Natural killer cell (primary cell): ENCODE measurements around the gene OR2T35. TPM values are rescaled to one million over a fixed set of nuclear protein-coding genes. Genes with fewer than 3 reads are reported as not detected.
"Not testable (repeated sequence)": the region's sequence is repeated elsewhere in the genome, so short reads cannot be mapped to it uniquely, and the experiment has no call there.

Experiments
- ATAC-seq, 3 donors: fragments of 150-1000 bp in 2 of 3; fragments of 200-7000 bp in 1 of 3; cut with Tn5 transposase; 1 replicate in 1 of 3; 2 replicates in 2 of 3; pipeline ENCODE4 v1.10.0; 2021; ENCODE audit warnings: mild to moderate bottlenecking in 2 of 3, moderate library complexity in 2 of 3
- DNase-seq, 2 donors: peaks; one replicate each; pipeline versions ENCODE4 v3.0.0 to v3.0.0-alpha.2; 2013 to 2021; ENCODE audit warnings: mixed read lengths in 1 of 2
- H3K27ac ChIP-seq: one replicate; pipeline ENCODE4 v1.5.1; 2013; ENCODE audit warnings: mild to moderate bottlenecking, low read length
- H3K27me3 ChIP-seq: one replicate; pipeline ENCODE4 v1.6.1; 2013; ENCODE audit warnings: low read length; ENCODE audit not compliant: control insufficient read depth, insufficient read depth
- H3K36me3 ChIP-seq: one replicate; pipeline ENCODE4 v1.6.1; 2013; ENCODE audit warnings: low read length; ENCODE audit not compliant: control insufficient read depth, insufficient read depth
- H3K4me1 ChIP-seq: one replicate; pipeline ENCODE4 v1.6.1; 2013; ENCODE audit warnings: low read length; ENCODE audit not compliant: control insufficient read depth, insufficient read depth
- H3K4me3 ChIP-seq: one replicate; pipeline ENCODE4 v1.5.1; 2013; ENCODE audit warnings: low read length
- H3K9me3 ChIP-seq: one replicate; pipeline ENCODE4 v1.6.1; 2013; ENCODE audit warnings: low read length; ENCODE audit not compliant: control insufficient read depth, insufficient read depth
- H3K27ac Mint-ChIP-seq, 2 donors: one replicate each; pipeline ENCODE4 v1.8.0; 2022; ENCODE audit warnings: mild to moderate bottlenecking in 2 of 2, mixed read lengths in 2 of 2, moderate library complexity in 1 of 2
- H3K27me3 Mint-ChIP-seq, 2 donors: one replicate each; pipeline ENCODE4 v1.8.0; 2022; ENCODE audit warnings: low read depth in 2 of 2, mixed read lengths in 2 of 2
- H3K36me3 Mint-ChIP-seq: one replicate; pipeline ENCODE4 v1.8.0; 2022; ENCODE audit warnings: mixed read lengths
- H3K4me1 Mint-ChIP-seq, 2 donors: one replicate each; pipeline ENCODE4 v1.8.0; 2022; ENCODE audit warnings: mixed read lengths in 2 of 2
- H3K4me3 Mint-ChIP-seq: one replicate; pipeline ENCODE4 v1.8.0; 2022; ENCODE audit warnings: mild to moderate bottlenecking, moderate library complexity, mixed read lengths
- H3K9me3 Mint-ChIP-seq, 2 donors: one replicate each; pipeline ENCODE4 v1.8.0; 2022; ENCODE audit warnings: mixed read lengths in 2 of 2
- WGBS: methylation state at CpG from one replicate; pipeline ENCODE4 v1.1.7; 2013; ENCODE audit warnings: missing lambda C conversion rate; ENCODE audit not compliant: insufficient coverage; 5-methylcytosine and 5-hydroxymethylcytosine counted together
- intact Hi-C: fragments of 100-400 bp; cut with micrococcal nuclease; formaldehyde crosslinking; loops from one replicate; pipeline ENCODE4 v1.14.2; 2022
- total RNA-seq, 4 donors: library from RNA; stranded (reverse); fragments of 120-200 nt in 1 of 4; gene quantifications; one replicate each; pipeline versions ENCODE4 v1.2.3 to v1.2.4, GENCODE V29; 2013 to 2022
- TF ChIP-seq, protein P1 (sequence below): fragments of 200-600 bp; IDR thresholded peaks from one replicate; pipeline ENCODE4 v1.8.0; 2022; ENCODE audit warnings: antibody characterized with exemption

The OR2T35 gene
- total RNA-seq, 3 donors from 2014 or later (not counting 1 experiment from before 2014, with no cell fraction given) = not detected

- no peak for DNase-seq
- Mint-ChIP-seq H3K9me3 (no peaks in the 10 kb centered on the region), H3K36me3 (no peaks in the 10 kb centered on the region), H3K4me1 (no peaks in the 10 kb centered on the region), H3K27me3 (peaks cover 0 to 3% of the 10 kb centered on the region in 2 donors), H3K27ac (no peak overlapping the region), H3K4me3 (no peak overlapping the region)
- Histone ChIP-seq H3K9me3 (no peaks in the 10 kb centered on the region), H3K4me3 (no peak overlapping the region), H3K4me1 (no peaks in the 10 kb centered on the region), H3K36me3 (no peaks in the 10 kb centered on the region), H3K27ac (no peak overlapping the region), H3K27me3 (no peaks in the 10 kb centered on the region)
- TF ChIP-seq, protein P1, sequence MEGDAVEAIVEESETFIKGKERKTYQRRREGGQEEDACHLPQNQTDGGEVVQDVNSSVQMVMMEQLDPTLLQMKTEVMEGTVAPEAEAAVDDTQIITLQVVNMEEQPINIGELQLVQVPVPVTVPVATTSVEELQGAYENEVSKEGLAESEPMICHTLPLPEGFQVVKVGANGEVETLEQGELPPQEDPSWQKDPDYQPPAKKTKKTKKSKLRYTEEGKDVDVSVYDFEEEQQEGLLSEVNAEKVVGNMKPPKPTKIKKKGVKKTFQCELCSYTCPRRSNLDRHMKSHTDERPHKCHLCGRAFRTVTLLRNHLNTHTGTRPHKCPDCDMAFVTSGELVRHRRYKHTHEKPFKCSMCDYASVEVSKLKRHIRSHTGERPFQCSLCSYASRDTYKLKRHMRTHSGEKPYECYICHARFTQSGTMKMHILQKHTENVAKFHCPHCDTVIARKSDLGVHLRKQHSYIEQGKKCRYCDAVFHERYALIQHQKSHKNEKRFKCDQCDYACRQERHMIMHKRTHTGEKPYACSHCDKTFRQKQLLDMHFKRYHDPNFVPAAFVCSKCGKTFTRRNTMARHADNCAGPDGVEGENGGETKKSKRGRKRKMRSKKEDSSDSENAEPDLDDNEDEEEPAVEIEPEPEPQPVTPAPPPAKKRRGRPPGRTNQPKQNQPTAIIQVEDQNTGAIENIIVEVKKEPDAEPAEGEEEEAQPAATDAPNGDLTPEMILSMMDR = no peak
- intact Hi-C loops = no loop called here
- ATAC-seq = no peak
- WGBS = 87% methylated on average over 8 of the region's 8 CpGs
Measured at GRCh38 chr1:248681651-248682050, 36.6 kb upstream of the OR2T35 start.

DNA sequence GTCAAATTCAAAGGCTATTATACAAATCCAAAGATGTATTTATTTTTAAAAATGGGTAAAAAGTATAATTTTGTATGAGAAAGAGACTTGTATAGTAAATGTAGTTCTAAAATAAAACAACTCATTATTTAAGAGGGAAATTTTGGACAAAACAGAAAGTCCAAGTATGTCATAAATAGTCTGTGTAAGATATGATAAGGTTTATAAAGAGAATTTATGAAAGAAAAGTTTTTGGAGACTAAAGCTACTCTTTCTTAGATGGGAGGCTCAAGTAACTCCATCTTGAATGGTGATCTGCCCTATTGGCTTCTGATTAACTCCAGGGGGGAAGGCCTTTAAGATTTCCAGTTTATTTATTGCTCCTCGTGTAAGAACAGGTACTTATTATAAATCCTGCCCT is 24.9 kb upstream of the OR2T35 start:
- TF ChIP-seq, protein P1 = no peak
- H3K27ac Mint-ChIP-seq = no peak overlapping the region

GRCh38 chr1:248663453-248664328 is 18.6 kb upstream of the OR2T35 start:
- intact Hi-C loops, H3K4me3 Mint-ChIP-seq, ATAC-seq, H3K36me3 ChIP-seq, H3K27ac Mint-ChIP-seq, DNase-seq, H3K27me3 Mint-ChIP-seq, H3K27me3 ChIP-seq, H3K9me3 ChIP-seq, H3K36me3 Mint-ChIP-seq, H3K4me3 ChIP-seq, H3K4me1 ChIP-seq, H3K4me1 Mint-ChIP-seq, H3K9me3 Mint-ChIP-seq: not testable (repeated sequence)
- H3K27ac ChIP-seq = peak overlapping the region; percentile 50
- WGBS = 48% methylated on average over 5 of the region's 5 CpGs

More for the DNA sequence above, 24.9 kb upstream of the OR2T35 start:
- no peaks in the 10 kb centered on the region for H3K36me3 ChIP-seq
- H3K27ac ChIP-seq = no peak overlapping the region
- H3K4me1 ChIP-seq = no peaks in the 10 kb centered on the region
- WGBS = no CpG with 5 or more reads among the region's 1 CpG
- no peak for ATAC-seq
- no peaks in the 10 kb centered on the region for H3K27me3 ChIP-seq
- Mint-ChIP-seq H3K4me1 (no peaks in the 10 kb centered on the region), H3K36me3 (no peaks in the 10 kb centered on the region), H3K27me3 (peaks cover 0 to 4% of the 10 kb centered on the region in 2 donors), H3K4me3 (no peak overlapping the region), H3K9me3 (no peaks in the 10 kb centered on the region)
- no peak for DNase-seq
- intact Hi-C loops = no loop called here
- H3K9me3 ChIP-seq = no peaks in the 10 kb centered on the region
- H3K4me3 ChIP-seq = no peak overlapping the region

- H3K27ac ChIP-seq, H3K4me1 ChIP-seq, H3K36me3 ChIP-seq, intact Hi-C loops, DNase-seq, H3K4me3 Mint-ChIP-seq, H3K4me1 Mint-ChIP-seq, H3K27me3 ChIP-seq, H3K27me3 Mint-ChIP-seq, ATAC-seq, H3K27ac Mint-ChIP-seq, H3K9me3 Mint-ChIP-seq, H3K9me3 ChIP-seq, H3K36me3 Mint-ChIP-seq, H3K4me3 ChIP-seq: not testable (repeated sequence)
- no CpG with 5 or more reads among the region's 6 CpGs for WGBS
Measured at GRCh38 chr1:248656797-248657196, 11.7 kb upstream of the OR2T35 start.

- H3K4me1 ChIP-seq, ATAC-seq, H3K4me3 Mint-ChIP-seq, intact Hi-C loops, H3K27ac Mint-ChIP-seq, H3K36me3 ChIP-seq, H3K27me3 ChIP-seq, H3K36me3 Mint-ChIP-seq, DNase-seq, H3K9me3 ChIP-seq, H3K9me3 Mint-ChIP-seq, H3K27me3 Mint-ChIP-seq, H3K27ac ChIP-seq, H3K4me1 Mint-ChIP-seq, H3K4me3 ChIP-seq: not testable (repeated sequence)
- no CpG with 5 or more reads among the region's 3 CpGs for whole genome bisulfite sequencing
Measured at GRCh38 chr1:248655354-248655753, 10.3 kb upstream of the OR2T35 start, which contains the start of gene OR2T27. Gene OR2T27 (minus strand): TSS chr1:248655528. CDS start chr1:248650884, 4,644 bp downstream.

DNA sequence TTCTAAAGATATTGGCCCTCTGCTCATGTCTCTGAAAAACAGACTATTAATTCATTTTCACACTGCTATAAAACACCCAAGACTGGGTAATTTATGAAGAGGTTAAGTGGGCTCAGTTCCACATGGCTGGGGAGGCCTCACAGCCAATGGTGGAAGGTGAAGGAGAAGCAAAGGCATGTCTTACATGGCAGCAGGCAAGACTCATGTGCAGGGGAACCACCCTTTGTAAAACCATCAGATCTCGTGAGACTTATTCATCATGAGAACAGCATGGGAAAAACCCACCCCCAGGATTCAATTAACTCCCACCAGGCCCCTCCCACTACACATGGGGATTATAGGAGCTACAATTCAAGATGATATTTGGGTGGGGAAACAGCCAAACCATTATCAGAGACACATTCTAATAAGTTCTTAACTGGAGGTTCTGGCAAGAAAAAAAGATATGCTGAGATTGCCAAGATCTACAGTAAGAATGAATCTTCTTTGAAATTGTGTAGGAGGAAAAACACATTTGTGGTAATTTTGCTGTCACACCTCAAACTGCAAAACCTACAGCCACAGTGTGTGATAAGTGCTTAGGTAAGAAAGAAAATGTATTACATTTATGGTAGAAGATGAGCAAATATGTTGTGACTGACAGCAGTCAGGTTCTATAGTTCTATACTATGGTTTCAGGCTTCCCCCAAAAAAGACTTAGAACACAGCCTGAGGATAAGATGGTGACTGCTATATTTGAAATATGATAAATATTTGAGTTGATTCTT is 3.9 kb upstream of the OR2T35 start:
- H3K9me3 Mint-ChIP-seq, DNase-seq, H3K36me3 ChIP-seq, H3K27me3 ChIP-seq, H3K4me1 ChIP-seq, H3K9me3 ChIP-seq, H3K27ac ChIP-seq, H3K4me3 ChIP-seq, H3K4me1 Mint-ChIP-seq, H3K36me3 Mint-ChIP-seq, intact Hi-C loops, H3K27me3 Mint-ChIP-seq, H3K4me3 Mint-ChIP-seq, H3K27ac Mint-ChIP-seq, ATAC-seq: not testable (repeated sequence)
- WGBS = no CpG with 5 or more reads among the region's 1 CpG
